KG1 (cell line): ENCODE results near the gene GPR173.

Experiments used
- DNase-seq: peaks from one replicate; lab custom pipeline; 2025; lab: John Stamatoyannopoulos, UW

Gene GPR173

DNA sequence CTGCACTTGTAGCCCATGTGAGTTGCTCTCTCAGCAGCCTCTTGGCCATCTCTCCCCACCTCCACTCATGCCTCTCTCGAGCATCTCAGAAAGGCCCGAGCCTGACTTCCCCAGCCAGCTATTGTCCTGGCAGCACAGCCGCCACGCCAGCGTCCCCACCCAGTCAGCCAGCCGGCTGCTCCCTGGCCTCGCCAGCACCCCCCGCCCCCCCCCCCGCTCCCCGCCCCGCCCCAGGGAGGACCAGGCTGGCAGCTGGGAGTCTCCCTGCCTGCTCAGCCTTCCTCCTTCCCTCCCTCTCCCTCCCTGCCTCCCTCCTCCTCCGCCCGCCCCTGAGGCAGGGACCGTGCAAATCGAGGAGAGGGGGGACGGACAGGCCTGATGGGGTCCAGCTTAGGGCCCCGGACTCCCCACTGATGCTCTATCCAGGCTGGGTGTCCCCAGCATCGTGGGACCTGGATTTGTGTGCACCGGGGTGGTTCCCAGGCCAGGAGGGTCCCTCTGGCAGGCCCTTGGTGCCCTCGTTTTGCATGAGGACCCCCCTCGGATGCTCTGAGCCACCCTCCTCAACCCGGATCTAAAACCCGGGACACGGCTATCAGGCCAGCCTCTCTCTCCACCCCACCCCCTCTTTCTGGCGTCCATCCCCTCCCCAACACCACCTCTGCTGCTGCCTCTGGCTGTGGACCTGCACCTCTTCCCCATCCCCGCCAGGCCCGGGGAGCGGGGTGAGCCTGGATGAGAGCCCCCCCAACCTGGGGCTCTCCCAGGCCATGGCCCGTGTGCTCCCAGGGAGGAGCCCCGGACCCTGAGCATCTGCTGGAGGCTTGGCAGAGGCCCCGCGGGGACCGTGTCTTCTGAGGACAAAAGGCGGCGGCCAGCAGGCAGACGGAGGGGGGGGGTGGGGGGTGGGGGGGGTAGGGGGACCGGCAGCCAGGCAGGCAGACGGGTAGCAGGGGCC, at the start of gene GPR173:
GPR173 (plus strand) TSS at position 621 of the 958 bp plus-strand sequence. CDS start 27,833 bp downstream, outside the sequence.
- no peak for DNase-seq

DNA sequence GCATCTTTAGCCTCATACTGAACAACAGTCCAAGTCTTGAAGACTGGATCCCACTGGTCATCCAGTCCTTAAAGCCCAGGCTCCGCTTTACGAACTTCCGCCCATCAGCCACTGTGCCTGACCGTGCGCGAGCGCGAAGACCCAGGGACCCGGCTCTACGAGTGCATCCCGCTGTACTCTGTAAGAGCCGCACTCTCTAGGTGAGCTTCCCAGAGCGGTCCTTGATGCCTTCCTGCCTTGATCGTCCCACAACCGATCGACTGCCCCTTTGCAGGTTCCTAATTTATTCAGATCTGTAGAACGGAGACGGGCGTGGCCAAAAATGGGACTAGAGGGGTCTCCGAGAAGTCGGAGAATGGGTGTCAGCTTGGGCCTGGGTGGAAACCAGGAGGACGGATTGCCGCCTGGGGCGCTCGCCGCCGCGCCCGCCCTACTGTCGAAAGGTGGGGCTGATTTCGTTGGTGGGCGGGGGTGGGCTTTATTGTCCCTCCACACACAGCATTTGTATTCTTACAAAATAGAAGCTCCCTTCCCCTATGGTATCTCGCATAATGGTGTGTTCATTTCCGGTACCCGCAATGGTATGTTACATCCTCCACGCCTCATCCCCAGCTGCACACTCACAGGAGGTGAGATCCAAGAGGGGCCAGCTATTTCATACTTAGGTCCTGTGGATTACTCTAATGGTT, 48.0 kb upstream of the GPR173 start:
- no peak for DNase-seq

- DNase-seq = no peak
These were observed 46.6 kb upstream of the GPR173 start for GRCh38 chrX:53001958-53002357.

GRCh38 chrX:53003111-53003510, 45.5 kb upstream of the GPR173 start:
- DNase-seq = no peak

- DNase-seq = no peak
These were observed 44.6 kb upstream of the GPR173 start for GRCh38 chrX:53004038-53004437.

- no peak for DNase-seq
These were observed 43.8 kb upstream of the GPR173 start for GRCh38 chrX:53004811-53005210.

GRCh38 chrX:53005327-53005726, 43.3 kb upstream of the GPR173 start:
- no peak for DNase-seq

DNA sequence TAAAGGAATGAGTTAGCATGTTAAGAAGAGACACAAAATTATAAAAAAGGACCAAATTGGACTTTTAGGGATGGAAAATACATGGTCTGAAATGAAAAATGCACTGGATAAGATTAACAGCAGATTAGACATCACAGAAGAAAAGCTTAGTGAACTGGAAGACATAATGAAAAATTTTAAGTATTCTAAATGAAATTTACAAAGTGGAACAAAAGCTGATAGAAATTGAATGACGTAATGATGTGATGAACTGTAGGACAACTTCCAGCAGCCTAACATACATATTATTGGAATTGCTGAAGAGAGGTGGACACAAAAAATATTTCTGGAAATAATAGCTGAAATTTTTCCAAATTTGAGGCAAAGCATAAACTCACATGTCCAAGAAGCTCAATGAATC, 39.6 kb upstream of the GPR173 start:
- no peak for DNase-seq

GRCh38 chrX:53013291-53013690, 35.3 kb upstream of the GPR173 start:
- DNase-seq = no peak

DNA sequence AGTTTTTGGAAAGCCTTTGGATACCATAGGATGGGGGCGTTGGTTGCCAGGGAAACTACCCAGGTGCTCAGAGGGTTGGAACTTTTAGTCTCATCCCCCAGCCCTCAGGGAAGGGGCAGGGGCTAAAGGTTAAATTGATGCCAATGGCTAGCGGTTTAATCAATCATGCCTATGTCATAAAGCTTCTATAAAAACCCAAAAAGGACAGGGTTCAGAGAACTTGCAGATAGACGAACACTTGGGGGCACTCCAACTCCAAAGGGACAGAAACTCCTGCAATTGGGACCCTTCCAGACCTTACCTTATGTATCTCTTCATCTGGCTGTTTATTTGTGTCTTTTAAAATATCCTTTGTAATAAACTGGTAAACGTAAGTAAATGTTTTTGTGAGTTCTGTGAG, 30.0 kb upstream of the GPR173 start:
- DNase-seq = no peak

GRCh38 chrX:53022381-53022780, 26.2 kb upstream of the GPR173 start:
- DNase-seq = no peak

DNA sequence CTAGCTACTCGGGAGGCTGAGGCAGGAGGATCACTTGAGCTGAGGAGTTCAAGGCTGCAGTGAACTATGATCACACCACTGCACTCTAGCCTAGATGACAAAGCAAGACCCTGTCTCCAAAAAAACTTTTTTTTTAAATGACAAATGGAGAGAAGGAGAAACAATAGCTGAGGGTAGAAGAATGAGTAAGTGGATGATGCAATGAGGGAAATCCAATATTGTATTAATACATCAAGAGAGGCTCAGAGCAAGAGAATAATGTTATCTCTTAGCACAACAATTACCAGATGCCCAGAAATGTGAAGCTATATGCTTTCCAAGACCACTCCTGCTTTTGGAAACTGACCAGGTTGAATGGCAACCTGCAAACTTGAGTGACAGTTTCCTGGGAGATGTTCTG, 19.9 kb upstream of the GPR173 start:
- DNase-seq = no peak

DNA sequence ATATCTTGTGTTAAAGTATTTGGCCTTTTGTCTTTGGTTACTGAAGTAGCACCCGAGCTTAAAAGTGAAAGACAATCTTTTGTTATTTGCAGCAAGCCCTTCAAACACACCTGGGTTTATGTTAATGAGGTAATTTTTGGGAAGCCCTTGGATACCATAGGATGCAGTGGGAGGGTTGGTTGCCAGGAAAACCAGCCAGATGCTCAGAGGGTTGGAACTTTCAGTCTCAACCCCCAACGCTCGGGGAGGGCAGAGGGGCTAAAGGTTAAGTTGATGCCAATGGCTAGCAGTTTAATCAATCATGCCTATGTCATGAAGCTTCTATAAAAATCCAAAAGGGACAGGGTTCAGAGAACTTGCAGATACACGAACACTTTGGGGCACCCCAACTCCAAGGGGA, 17.2 kb upstream of the GPR173 start:
- DNase-seq = no peak

DNA sequence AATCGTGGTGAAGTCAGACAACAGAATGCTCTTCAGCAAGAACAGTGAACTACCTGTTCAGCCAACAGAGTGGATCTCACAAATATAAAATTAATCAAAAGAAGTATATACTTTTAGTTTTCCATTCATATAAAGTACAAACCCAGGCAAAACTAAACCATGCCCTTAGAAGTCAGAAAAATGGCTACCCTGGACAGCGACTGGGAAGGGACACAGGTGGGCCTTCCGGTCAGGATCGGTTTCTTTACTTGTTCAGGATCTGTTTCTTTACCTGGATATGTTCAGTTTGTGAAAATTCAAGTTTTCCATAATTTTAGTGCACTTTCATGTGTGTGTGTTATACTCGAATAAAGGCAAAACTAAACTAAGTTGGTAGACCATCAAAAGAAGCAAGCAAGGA, 12.4 kb upstream of the GPR173 start:
- no peak for DNase-seq

DNA sequence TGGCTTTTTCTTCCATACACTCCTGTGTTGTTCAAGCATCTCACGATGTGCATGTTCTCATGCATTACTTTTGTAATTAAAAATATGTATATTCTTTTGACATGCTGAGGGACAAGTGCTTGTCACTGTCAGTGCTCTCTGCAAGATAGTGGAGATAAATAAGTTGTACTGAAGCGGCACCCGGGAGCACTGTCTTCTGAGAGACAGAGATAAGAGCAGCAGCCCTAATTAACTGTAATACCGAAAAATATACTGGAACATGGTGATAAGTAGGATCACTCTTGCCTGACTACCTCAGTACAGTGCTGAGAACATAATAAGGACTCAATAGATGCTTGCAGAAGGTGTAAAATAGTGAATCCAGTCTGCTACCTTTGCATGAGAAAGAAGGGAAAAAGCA, 9.4 kb upstream of the GPR173 start:
- DNase-seq = no peak

GRCh38 chrX:53044995-53045394, 3.6 kb upstream of the GPR173 start:
- DNase-seq = no peak

DNA sequence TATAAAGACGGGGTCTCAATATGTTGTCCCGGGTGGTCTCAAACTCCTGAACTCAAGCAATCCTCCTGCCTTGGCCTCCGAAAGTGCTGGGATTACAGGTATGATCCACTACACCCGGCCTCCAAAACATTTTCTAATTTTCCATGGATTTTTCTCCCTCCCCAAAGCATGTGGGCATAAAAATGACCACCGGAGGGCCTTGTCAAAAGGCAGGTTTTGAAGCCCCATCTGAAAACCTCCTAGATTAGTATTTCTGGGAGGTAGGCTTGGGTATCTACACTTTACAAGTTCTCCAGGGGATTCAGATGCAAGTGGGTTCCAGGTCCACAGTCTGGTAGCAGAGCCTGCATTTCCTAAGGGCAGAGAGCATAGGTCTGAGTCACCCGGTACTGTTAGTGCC, 1.4 kb upstream of the GPR173 start:
- DNase-seq = no peak

DNA sequence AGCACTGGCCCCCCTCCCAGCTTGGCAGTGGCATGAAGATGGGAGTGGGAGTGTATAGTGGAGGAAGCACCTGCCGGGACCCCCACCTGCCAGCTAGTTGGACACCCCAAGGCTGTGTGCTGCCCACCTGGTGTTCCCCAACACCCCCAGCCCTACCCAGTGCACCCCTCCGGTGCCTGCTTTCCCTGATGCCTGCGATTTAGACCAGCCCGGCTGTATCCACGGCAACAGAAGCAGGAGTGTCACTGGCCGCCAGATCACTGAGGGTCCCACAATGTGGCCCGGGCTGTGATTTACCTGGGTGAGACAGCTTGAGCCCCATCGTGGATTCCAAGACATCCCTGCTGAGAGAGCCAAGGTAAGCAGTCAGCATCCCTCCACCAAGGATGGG, 533 bp downstream of the GPR173 start:
- DNase-seq = no peak

DNA sequence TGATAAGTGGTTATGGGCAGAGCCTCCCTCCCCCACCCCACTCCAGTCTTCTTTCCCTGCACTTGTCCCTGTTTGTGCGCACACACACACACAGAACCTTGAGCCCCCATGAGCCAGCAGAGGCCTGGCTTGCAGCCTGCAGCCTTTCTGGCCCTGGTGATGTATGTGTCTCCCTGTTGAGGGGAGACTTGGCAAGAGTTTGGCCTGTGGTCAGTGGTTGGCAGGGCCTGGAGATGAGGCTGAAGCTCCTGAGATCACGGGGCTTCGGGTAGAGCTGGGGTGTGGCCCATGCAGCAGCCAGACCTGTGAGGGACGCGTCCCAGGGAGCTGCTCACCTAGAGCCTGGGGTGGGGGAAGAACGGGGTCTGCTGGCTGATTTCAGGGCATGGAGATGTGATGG, 2.3 kb downstream of the GPR173 start:
- no peak for DNase-seq

DNA sequence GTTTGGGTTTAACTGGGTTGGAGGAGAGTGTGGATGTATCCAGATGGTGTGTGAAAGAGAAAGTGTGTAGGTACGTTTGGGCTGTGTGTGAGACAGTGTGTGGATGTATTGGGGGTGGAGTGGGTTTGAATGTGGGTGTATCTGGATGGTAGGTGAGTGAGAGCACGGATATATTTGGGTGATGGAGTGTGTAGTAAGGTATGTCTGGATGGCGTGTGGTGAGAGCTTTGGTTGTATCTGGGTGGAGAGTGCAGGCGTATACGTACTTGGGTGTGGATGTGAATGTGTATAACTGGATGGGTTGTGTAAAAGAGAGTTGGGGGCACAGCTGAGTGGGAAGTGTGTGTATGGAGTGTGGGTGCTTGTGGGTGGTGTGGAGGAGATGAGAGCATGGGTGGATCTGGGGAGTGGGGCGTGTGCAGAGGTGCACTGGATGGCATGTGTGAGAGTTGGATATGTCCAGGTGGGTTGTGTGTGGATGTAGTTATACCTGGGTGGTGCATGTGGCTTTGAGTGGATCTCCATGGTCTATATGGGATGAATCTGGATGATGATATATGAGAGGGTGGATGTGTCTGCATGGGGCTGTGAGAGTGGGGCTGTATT, 6.8 kb downstream of the GPR173 start:
- no peak for DNase-seq

DNA sequence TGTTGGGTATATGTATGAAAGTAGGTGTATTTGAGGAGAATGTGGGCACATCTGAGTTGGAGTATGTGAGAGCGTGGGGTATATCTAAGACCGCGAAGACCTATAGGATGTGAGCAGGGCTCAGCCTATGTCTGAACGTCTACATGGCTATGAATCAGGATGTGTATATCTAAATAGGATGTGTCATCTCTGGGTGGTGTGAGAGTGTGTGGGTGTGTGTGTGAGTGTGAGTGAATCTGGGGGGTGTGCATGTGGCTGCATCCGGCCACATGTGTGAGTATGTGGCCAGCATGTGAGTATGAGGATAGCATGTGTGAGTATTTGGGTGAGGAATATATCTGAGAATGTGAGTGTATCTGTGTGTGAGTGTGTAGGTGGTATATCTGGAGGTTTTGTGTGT, 7.7 kb downstream of the GPR173 start:
- DNase-seq = no peak

DNA sequence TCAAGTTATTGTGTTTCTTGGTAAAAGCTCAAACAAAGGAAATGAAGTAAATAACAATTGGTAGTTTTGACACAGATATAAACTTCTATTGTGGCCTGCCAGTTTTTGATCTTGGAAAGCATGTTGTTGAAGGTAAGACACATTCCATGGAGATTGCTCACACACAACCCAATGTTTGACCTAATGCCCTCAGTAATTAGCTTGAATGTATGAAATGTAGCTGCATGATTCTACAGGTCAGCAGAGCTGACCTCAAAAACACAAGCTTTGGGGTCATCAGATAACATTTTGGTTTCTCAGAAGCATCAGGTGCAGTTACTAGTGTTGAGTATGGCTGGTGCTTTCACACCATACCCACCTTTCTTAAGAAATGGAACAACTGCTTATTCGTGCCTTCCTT, 16.5 kb downstream of the GPR173 start:
- DNase-seq = no peak

- no peak for DNase-seq
These were observed 22.5 kb downstream of the GPR173 start for GRCh38 chrX:53071064-53071463.
